RWPE2 (cell line): Measurements from ENCODE around the gene LRRC40.

Source experiments
- ATAC-seq: fragments of 200-7000 bp; cut with Tn5 transposase; 3 replicates; pipeline ENCODE4 v1.9.1; 2021; ENCODE audit warnings: low read depth
- DNase-seq: peaks from one replicate; pipeline ENCODE4 v3.0.0-alpha.2; 2020; ENCODE audit warnings: low spot score
- H3K27ac ChIP-seq: fragments of 450-650 bp; 2 replicates; pipeline ENCODE4 v1.5.1; 2017; ENCODE audit warnings: mild to moderate bottlenecking; ENCODE audit not compliant: poor library complexity, severe bottlenecking
- H3K27me3 ChIP-seq: fragments of 250-450 bp; sonication (Bioruptor Pico); 2 replicates; pipeline ENCODE4 v1.5.1; 2021; ENCODE audit warnings: mild to moderate bottlenecking, moderate library complexity; ENCODE audit not compliant: insufficient read depth, poor library complexity, severe bottlenecking
- H3K36me3 ChIP-seq: fragments of 250-450 bp; sonication (Bioruptor Pico); 2 replicates; pipeline ENCODE4 v1.5.1; 2020; ENCODE audit warnings: low read depth, mild to moderate bottlenecking, moderate library complexity
- H3K4me1 ChIP-seq: fragments of 250-450 bp; sonication (Bioruptor Pico); 2 replicates; pipeline ENCODE4 v1.5.1; 2021; ENCODE audit warnings: mild to moderate bottlenecking, moderate library complexity; ENCODE audit not compliant: insufficient read depth, poor library complexity, severe bottlenecking
- H3K4me3 ChIP-seq: fragments of 250-450 bp; sonication (Bioruptor Pico); 2 replicates; pipeline ENCODE4 v1.5.1; 2021; ENCODE audit warnings: mild to moderate bottlenecking, moderate library complexity; ENCODE audit not compliant: severe bottlenecking
- H3K9me3 ChIP-seq: fragments of 250-450 bp; sonication (Bioruptor Pico); 2 replicates; pipeline ENCODE4 v1.5.1; 2021; ENCODE audit warnings: mild to moderate bottlenecking, moderate library complexity; ENCODE audit not compliant: severe bottlenecking
- TF ChIP-seq, protein P1 (sequence below): fragments of 450-650 bp; IDR thresholded peaks from one replicate; pipeline ENCODE4 v1.5.1; 2017; ENCODE audit warnings: mild to moderate bottlenecking, moderate library complexity; ENCODE audit not compliant: poor library complexity, severe bottlenecking

Gene LRRC40

DNA sequence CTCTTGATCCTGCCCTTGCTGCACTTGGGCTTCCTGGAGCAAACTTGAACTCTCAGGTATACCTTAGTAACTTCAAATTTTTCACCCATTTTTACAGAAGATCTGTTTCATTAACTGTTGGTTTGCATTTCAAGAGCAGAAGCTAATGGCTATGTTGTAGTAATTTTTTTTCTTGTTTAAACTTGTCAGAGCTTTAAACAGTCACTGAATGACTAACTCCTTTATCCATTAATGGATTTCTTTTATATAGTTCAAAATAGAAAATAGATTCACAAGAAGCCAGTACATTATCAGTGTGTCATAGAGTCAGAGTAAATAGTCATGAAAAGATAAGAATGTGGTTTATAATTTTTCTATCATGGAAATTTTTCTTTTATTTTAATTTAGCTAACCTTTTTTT is 29.4 kb upstream of the LRRC40 start:
- TF ChIP-seq, protein P1, sequence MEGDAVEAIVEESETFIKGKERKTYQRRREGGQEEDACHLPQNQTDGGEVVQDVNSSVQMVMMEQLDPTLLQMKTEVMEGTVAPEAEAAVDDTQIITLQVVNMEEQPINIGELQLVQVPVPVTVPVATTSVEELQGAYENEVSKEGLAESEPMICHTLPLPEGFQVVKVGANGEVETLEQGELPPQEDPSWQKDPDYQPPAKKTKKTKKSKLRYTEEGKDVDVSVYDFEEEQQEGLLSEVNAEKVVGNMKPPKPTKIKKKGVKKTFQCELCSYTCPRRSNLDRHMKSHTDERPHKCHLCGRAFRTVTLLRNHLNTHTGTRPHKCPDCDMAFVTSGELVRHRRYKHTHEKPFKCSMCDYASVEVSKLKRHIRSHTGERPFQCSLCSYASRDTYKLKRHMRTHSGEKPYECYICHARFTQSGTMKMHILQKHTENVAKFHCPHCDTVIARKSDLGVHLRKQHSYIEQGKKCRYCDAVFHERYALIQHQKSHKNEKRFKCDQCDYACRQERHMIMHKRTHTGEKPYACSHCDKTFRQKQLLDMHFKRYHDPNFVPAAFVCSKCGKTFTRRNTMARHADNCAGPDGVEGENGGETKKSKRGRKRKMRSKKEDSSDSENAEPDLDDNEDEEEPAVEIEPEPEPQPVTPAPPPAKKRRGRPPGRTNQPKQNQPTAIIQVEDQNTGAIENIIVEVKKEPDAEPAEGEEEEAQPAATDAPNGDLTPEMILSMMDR, result no peak
- Histone ChIP-seq H3K36me3 (peaks cover 100% of the 10 kb centered on the region), H3K27me3 (no peaks in the 10 kb centered on the region), H3K9me3 (no peaks in the 10 kb centered on the region), H3K27ac (peak overlapping the region; percentile 4), H3K4me3 (no peak overlapping the region), H3K4me1 (peaks cover 7% of the 10 kb centered on the region)
- no peak for DNase-seq
- ATAC-seq, result peak; percentile 51; the same call in 2 of the 3 replicates

DNA sequence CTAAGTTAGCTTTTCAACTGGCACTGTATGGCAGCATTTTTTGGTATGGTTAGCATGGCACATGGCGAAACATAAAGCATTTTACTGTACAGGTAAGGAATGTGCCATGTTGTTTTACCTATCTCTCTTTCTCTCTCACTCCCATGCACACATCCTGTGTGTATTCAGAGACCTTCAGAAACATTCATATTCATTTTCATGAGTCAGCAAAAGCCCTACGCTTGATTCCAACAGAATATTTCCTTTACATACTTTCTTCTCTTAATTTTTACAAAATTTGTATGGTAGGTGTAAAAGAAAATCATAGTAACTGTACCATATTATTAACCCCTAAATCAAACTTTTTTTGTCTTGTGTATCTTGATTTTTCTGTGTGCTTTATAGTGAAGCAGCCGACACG is 26.1 kb upstream of the LRRC40 start:
- Histone ChIP-seq H3K9me3 (peaks cover 2% of the 10 kb centered on the region), H3K4me1 (peaks cover 16% of the 10 kb centered on the region), H3K27me3 (no peaks in the 10 kb centered on the region), H3K4me3 (no peak overlapping the region), H3K36me3 (peaks cover 100% of the 10 kb centered on the region), H3K27ac (no peak overlapping the region)
- TF ChIP-seq, protein P1, result no peak
- DNase-seq (no peak), ATAC-seq (no peak)

DNA sequence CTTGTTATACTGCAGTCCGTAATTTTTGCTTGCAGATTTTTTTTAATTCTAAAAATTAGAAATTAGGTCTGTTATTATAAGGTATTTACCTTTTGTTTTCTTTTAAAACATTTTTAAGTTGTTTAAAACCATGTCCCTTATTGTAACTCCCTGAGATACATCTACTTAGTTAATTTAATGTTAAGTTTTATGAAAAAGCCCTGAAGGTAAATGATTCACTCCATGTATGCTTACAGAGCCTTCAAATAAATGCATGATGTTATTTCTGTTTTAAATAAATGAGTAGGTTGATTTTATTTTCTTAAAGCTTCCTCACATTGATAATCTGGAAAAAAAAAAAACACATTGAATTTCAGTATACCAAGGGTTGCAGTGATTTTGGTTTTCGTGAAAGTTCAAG is 23.3 kb upstream of the LRRC40 start:
- DNase-seq (no peak), ATAC-seq (no peak)
- TF ChIP-seq, protein P1, result no peak
- peaks cover 15% of the 10 kb centered on the region for H3K4me1 ChIP-seq
- peaks cover 100% of the 10 kb centered on the region for H3K36me3 ChIP-seq
- H3K27me3 ChIP-seq, result no peaks in the 10 kb centered on the region
- no peak overlapping the region for H3K4me3 ChIP-seq
- H3K9me3 ChIP-seq, result peaks cover 2% of the 10 kb centered on the region
- H3K27ac ChIP-seq, result no peak overlapping the region

DNA sequence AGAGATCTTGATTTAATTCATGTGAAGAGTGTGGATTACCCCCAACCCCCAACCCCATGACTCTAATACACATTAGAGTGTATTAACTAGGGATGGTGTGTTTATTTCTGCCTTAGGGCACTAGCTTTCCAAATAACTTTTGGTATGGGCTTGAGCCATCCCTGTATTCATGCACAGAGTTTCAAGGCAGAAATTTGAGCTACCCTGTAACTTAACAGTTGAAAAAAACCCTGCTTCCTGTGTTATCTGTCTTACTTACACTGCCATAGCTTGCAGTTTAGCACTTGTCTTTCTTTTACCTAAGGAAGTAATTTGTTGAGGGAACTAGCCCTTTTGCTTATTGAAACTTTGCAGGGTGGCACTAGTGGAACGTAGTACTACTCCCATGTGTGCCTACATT is 22.1 kb upstream of the LRRC40 start:
- peaks cover 2% of the 10 kb centered on the region for H3K9me3 ChIP-seq
- H3K27me3 ChIP-seq, result no peaks in the 10 kb centered on the region
- no peak overlapping the region for H3K4me3 ChIP-seq
- TF ChIP-seq, protein P1, result no peak
- H3K27ac ChIP-seq, result no peak overlapping the region
- ATAC-seq (peak; percentile 35; the same call in 2 of the 3 replicates), DNase-seq (no peak)
- peaks cover 28% of the 10 kb centered on the region for H3K4me1 ChIP-seq
- peaks cover 100% of the 10 kb centered on the region for H3K36me3 ChIP-seq

DNA sequence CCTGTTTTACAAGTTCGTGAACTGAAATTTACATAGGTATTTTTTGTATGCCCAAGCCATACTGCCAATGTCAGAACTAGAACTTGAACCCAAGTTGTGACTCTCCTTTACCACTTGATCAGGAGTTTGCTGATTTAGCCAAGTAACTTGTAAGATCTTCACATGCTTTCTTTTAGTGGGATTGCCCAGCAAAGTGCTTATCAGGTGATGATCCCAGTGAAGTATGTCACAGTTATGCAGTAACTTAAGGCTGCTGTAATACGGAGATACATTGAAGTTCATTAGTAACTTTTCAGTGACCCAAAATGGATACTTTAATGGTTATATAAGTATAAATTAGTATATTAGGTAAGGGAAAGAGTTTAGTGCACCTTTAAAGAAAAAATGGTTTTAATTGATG is 19.6 kb upstream of the LRRC40 start:
- no peak overlapping the region for H3K4me3 ChIP-seq
- TF ChIP-seq, protein P1, result no peak
- peaks cover 2% of the 10 kb centered on the region for H3K9me3 ChIP-seq
- no peak for DNase-seq
- H3K27me3 ChIP-seq, result no peaks in the 10 kb centered on the region
- ATAC-seq, result no peak
- peaks cover 85% of the 10 kb centered on the region for H3K36me3 ChIP-seq
- H3K27ac ChIP-seq, result no peak overlapping the region
- H3K4me1 ChIP-seq, result peaks cover 35% of the 10 kb centered on the region
